H9 (cell line): Measurements from ENCODE around the gene PPP1R7. TPM values are rescaled to one million over a fixed set of nuclear protein-coding genes. Genes with fewer than 3 reads are reported as not detected.

Source experiments
- DNase-seq: peaks from one replicate; pipeline ENCODE4 v3.0.0-alpha.2; 2017
- H2AFZ ChIP-seq: one replicate; pipeline ENCODE4 v1.6.1; 2013; ENCODE audit warnings: mild to moderate bottlenecking, low read length, control low read depth, moderate library complexity
- H2AK5ac ChIP-seq: 2 replicates; pipeline ENCODE4 v1.6.1; 2013; ENCODE audit warnings: low read length, control low read depth, mixed read lengths; ENCODE audit not compliant: insufficient read length
- H2BK120ac ChIP-seq: one replicate; pipeline ENCODE4 v1.6.1; 2013; ENCODE audit warnings: low read depth, mild to moderate bottlenecking, low read length, control low read depth, inconsistent platforms; ENCODE audit not compliant: poor library complexity, severe bottlenecking
- H2BK12ac ChIP-seq: 2 replicates; pipeline ENCODE4 v1.6.1; 2013; ENCODE audit warnings: low read length, control low read depth, mixed read lengths, low read depth; ENCODE audit not compliant: insufficient read length
- H2BK15ac ChIP-seq: 2 replicates; pipeline ENCODE4 v1.6.1; 2013; ENCODE audit warnings: low read depth, low read length, control low read depth
- H2BK20ac ChIP-seq: one replicate; pipeline ENCODE4 v1.6.1; 2013; ENCODE audit warnings: low read depth, mild to moderate bottlenecking, low read length, control low read depth, inconsistent platforms; ENCODE audit not compliant: poor library complexity, severe bottlenecking
- H2BK5ac ChIP-seq: 2 replicates; pipeline ENCODE4 v1.6.1; 2013; ENCODE audit warnings: low read length, control low read depth, mixed read lengths; ENCODE audit not compliant: insufficient read length
- H3K14ac ChIP-seq: 2 replicates; pipeline ENCODE4 v1.6.1; 2013; ENCODE audit warnings: low read length, control low read depth; ENCODE audit not compliant: insufficient read depth
- H3K18ac ChIP-seq: 2 replicates; pipeline ENCODE4 v1.6.1; 2013; ENCODE audit warnings: low read depth, mild to moderate bottlenecking, mixed read lengths, low read length, control low read depth; ENCODE audit not compliant: insufficient read length
- H3K23ac ChIP-seq: 2 replicates; pipeline ENCODE4 v1.6.1; 2013; ENCODE audit warnings: low read length, control low read depth, mixed read lengths, low read depth; ENCODE audit not compliant: insufficient read length
- H3K23me2 ChIP-seq: 2 replicates; pipeline ENCODE4 v1.6.1; 2013; ENCODE audit warnings: low read depth, mild to moderate bottlenecking, mixed read lengths, low read length, control low read depth; ENCODE audit not compliant: insufficient read length, poor library complexity, severe bottlenecking
- H3K27ac ChIP-seq: 2 replicates; pipeline ENCODE4 v1.5.1; 2013; ENCODE audit warnings: low read length, control low read depth, mixed read lengths, low read depth; ENCODE audit not compliant: insufficient read length
- H3K27me3 ChIP-seq: 2 replicates; pipeline ENCODE4 v1.6.1; 2013; ENCODE audit warnings: low read length, control low read depth, inconsistent platforms; ENCODE audit not compliant: insufficient read depth
- H3K4ac ChIP-seq: 2 replicates; pipeline ENCODE4 v1.6.1; 2013; ENCODE audit warnings: low read depth, mild to moderate bottlenecking, control low read depth, inconsistent platforms, low read length, moderate library complexity
- H3K4me1 ChIP-seq: 2 replicates; pipeline ENCODE4 v1.6.1; 2013; ENCODE audit warnings: low read length, control low read depth, inconsistent platforms; ENCODE audit not compliant: insufficient read depth
- H3K4me2 ChIP-seq: 2 replicates; pipeline ENCODE4 v1.6.1; 2013; ENCODE audit warnings: low read length, control low read depth, mixed read lengths; ENCODE audit not compliant: insufficient read length, insufficient read depth
- H3K56ac ChIP-seq: 2 replicates; pipeline ENCODE4 v1.6.1; 2013; ENCODE audit warnings: low read depth, mild to moderate bottlenecking, mixed read lengths, low read length, control low read depth; ENCODE audit not compliant: insufficient read length
- H3K79me1 ChIP-seq: 2 replicates; pipeline ENCODE4 v1.6.1; 2013; ENCODE audit warnings: low read depth, mild to moderate bottlenecking, moderate library complexity, low read length, control low read depth, inconsistent platforms; ENCODE audit not compliant: insufficient read depth, poor library complexity, severe bottlenecking
- H3K79me2 ChIP-seq: 2 replicates; pipeline ENCODE4 v1.6.1; 2013; ENCODE audit warnings: low read length, control low read depth, inconsistent platforms; ENCODE audit not compliant: insufficient read depth
- H3K9ac ChIP-seq: 2 replicates; pipeline ENCODE4 v1.6.1; 2013; ENCODE audit warnings: low read length, control low read depth, mixed read lengths; ENCODE audit not compliant: insufficient read length; ENCODE audit errors: extremely low read depth
- H3K9me3 ChIP-seq: one replicate; pipeline ENCODE4 v1.6.1; 2013; ENCODE audit warnings: low read depth, low read length, inconsistent platforms; ENCODE audit not compliant: control insufficient read depth
- H3T11ph ChIP-seq: one replicate; pipeline ENCODE4 v1.6.1; 2013; ENCODE audit warnings: mild to moderate bottlenecking, low read length, control low read depth, inconsistent platforms
- H4K20me1 ChIP-seq: one replicate; pipeline ENCODE4 v1.6.1; 2013; ENCODE audit not compliant: control insufficient read depth, insufficient read length, insufficient read depth
- H4K5ac ChIP-seq: 2 replicates; pipeline ENCODE4 v1.6.1; 2013; ENCODE audit warnings: low read depth, mild to moderate bottlenecking, mixed read lengths, low read length, control low read depth; ENCODE audit not compliant: insufficient read length
- H4K8ac ChIP-seq: replicated peaks from 2 replicates; pipeline ENCODE4 v1.6.1; 2013; ENCODE audit warnings: low read length, control low read depth, mixed read lengths, low read depth; ENCODE audit not compliant: insufficient read length
- H4K91ac ChIP-seq: 2 replicates; pipeline ENCODE4 v1.6.1; 2013; ENCODE audit warnings: low read depth, mild to moderate bottlenecking, moderate library complexity, mixed read lengths, low read length, control low read depth; ENCODE audit not compliant: insufficient read length
- H3K27ac Mint-ChIP-seq, 3 experiments: 2 replicates in 2 of 3; 3 replicates in 1 of 3; pipeline ENCODE4 v1.8.0; 2020 to 2021; ENCODE audit warnings: mixed read lengths in 3 of 3, mild to moderate bottlenecking in 1 of 3, moderate library complexity in 1 of 3
- H3K27me3 Mint-ChIP-seq: 2 replicates; pipeline ENCODE4 v1.8.0; 2021; ENCODE audit warnings: low read depth, mild to moderate bottlenecking, moderate library complexity, mixed read lengths
- H3K36me3 Mint-ChIP-seq, 3 experiments: 2 replicates in 2 of 3; 3 replicates in 1 of 3; pipeline ENCODE4 v1.8.0; 2020 to 2021; ENCODE audit warnings: low read depth in 3 of 3, mixed read lengths in 3 of 3; ENCODE audit not compliant: insufficient read depth in 1 of 3
- H3K4me1 Mint-ChIP-seq, 2 experiments: 2 replicates each; pipeline ENCODE4 v1.8.0; 2020; ENCODE audit warnings: mixed read lengths in 2 of 2
- H3K4me3 Mint-ChIP-seq, 2 experiments: 2 replicates in 1 of 2; 3 replicates in 1 of 2; pipeline ENCODE4 v1.8.0; 2020 to 2021; ENCODE audit warnings: mild to moderate bottlenecking in 2 of 2, mixed read lengths in 2 of 2, moderate library complexity in 1 of 2
- H3K9me3 Mint-ChIP-seq, 2 experiments: 2 replicates in 1 of 2; 3 replicates in 1 of 2; pipeline ENCODE4 v1.8.0; 2020; ENCODE audit warnings: mild to moderate bottlenecking in 2 of 2, mixed read lengths in 2 of 2, moderate library complexity in 1 of 2
- WGBS: extraction: QIAGEN DNeasy Blood & Tissue Kit; methylation state at CpG from one replicate; pipeline ENCODE4 v1.1.7; 2013; ENCODE audit warnings: missing lambda C conversion rate, low lambda C conversion rate, mixed read lengths; ENCODE audit not compliant: insufficient read length; ENCODE audit errors: extremely low coverage; 5-methylcytosine and 5-hydroxymethylcytosine counted together
- total RNA-seq: library from RNA; stranded (reverse); gene quantifications from 2 replicates; pipeline ENCODE4 v1.2.1, GENCODE V29; 2021
- TF ChIP-seq, protein P1 (sequence below): fragments of 200-600 bp; sonication (generic); conservative IDR thresholded peaks from 3 replicates; pipeline ENCODE4 v1.8.0; 2021; ENCODE audit warnings: antibody characterized with exemption, mild to moderate bottlenecking

Gene PPP1R7
- total RNA-seq, 1 experiment from 2014 or later = 60.2 TPM

DNA sequence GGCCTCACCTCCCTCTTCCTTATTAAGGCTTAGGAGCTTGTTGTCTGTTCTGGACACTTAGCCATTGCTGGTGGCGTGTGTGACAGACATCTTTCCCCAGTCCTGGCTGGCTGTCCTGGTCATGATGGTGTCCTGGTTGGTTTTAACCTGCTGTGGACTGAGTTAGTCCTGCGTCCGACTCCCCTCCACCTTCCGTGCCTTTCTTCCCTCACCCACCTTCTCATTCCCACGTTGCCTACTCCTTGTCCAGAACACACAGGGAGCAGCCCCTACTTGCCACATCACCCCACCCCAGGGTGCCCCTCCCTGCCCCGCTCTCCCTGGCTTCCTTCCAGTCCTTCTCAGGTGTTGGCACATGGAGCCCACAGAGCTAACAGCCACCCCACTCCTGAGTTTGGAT is 47.7 kb downstream of the PPP1R7 start:
- WGBS = no CpG with 5 or more reads among the region's 6 CpGs
- no peak overlapping the region for H4K91ac ChIP-seq
- no peak overlapping the region for H2BK5ac ChIP-seq

More for the DNA sequence above, 47.7 kb downstream of the PPP1R7 start:
- no peak overlapping the region for H2BK120ac ChIP-seq
- no peak overlapping the region for H3K18ac ChIP-seq
- Mint-ChIP-seq H3K4me1 (peaks cover 0 to 4% of the 10 kb centered on the region in 2 experiments; a peak in 1 of 4 replicates), H3K9me3 (no peaks in the 10 kb centered on the region), H3K27ac (no peak overlapping the region), H3K27me3 (no peaks in the 10 kb centered on the region; the same call in 1 of the 2 replicates), H3K4me3 (no peak overlapping the region), H3K36me3 (no peaks in the 10 kb centered on the region)
- no peak overlapping the region for H3K56ac ChIP-seq
- no peaks in the 10 kb centered on the region for H3K79me2 ChIP-seq
- H3K9me3 ChIP-seq = no peaks in the 10 kb centered on the region
- no peaks in the 10 kb centered on the region for H3K79me1 ChIP-seq
- H2BK12ac ChIP-seq = no peak overlapping the region
- H2BK20ac ChIP-seq = no peak overlapping the region
- H3T11ph ChIP-seq = no peak overlapping the region
- no peak overlapping the region for H3K23ac ChIP-seq
- no peak overlapping the region for H3K4me2 ChIP-seq
- H4K5ac ChIP-seq = no peak overlapping the region
- H3K4ac ChIP-seq = no peak overlapping the region
- H3K27me3 ChIP-seq = no peaks in the 10 kb centered on the region
- no peak overlapping the region for H2AK5ac ChIP-seq
- no peaks in the 10 kb centered on the region for H3K4me1 ChIP-seq
- no peak overlapping the region for H3K14ac ChIP-seq
- H2AFZ ChIP-seq = no peak overlapping the region
- TF ChIP-seq, protein P1, sequence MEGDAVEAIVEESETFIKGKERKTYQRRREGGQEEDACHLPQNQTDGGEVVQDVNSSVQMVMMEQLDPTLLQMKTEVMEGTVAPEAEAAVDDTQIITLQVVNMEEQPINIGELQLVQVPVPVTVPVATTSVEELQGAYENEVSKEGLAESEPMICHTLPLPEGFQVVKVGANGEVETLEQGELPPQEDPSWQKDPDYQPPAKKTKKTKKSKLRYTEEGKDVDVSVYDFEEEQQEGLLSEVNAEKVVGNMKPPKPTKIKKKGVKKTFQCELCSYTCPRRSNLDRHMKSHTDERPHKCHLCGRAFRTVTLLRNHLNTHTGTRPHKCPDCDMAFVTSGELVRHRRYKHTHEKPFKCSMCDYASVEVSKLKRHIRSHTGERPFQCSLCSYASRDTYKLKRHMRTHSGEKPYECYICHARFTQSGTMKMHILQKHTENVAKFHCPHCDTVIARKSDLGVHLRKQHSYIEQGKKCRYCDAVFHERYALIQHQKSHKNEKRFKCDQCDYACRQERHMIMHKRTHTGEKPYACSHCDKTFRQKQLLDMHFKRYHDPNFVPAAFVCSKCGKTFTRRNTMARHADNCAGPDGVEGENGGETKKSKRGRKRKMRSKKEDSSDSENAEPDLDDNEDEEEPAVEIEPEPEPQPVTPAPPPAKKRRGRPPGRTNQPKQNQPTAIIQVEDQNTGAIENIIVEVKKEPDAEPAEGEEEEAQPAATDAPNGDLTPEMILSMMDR = no peak
- DNase-seq = no peak
- no peaks in the 10 kb centered on the region for H3K23me2 ChIP-seq
- H4K20me1 ChIP-seq = no peaks in the 10 kb centered on the region
- no peak overlapping the region for H4K8ac ChIP-seq
- no peak overlapping the region for H2BK15ac ChIP-seq
- H3K9ac ChIP-seq = no peak overlapping the region
- no peak overlapping the region for H3K27ac ChIP-seq
